DOHH2 (cell line): ENCODE data around the gene GRID2.

Experiments used
- EZH2phosphoT487 ChIP-seq: fragments of 200-600 bp; sonication (generic); IDR thresholded peaks from 2 replicates; pipeline ENCODE4 v1.6.1; 2017; ENCODE audit warnings: borderline replicate concordance, mild to moderate bottlenecking, antibody characterized with exemption, low read length, moderate library complexity, mixed read lengths
- TF ChIP-seq, protein P1 (sequence below): fragments of 200-600 bp; sonication (generic); IDR thresholded peaks from one replicate; pipeline ENCODE4 v1.5.1; 2014; ENCODE audit warnings: antibody characterized with exemption, mild to moderate bottlenecking, low read depth, low read length; ENCODE audit not compliant: poor library complexity, severe bottlenecking

DNA sequence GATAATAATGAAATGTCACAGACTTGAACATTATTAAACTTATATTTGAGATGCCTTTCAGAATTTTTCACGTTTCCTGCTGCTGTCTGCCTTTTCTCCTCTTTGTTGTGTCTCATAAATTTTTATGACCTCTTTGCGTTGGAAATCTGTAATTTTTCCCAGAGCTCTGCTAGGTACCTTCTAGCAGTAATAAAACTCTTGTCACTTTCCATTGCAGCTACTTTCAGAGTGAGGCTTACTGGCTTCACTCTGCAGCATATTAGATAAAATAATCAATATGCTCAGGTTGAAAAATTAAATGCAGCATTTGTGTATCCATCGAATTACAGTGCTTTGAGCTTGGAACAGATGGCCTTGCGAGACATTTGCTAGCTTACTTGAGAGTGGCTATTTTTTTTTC is 689.0 kb downstream of the GRID2 start:
- TF ChIP-seq, protein P1, sequence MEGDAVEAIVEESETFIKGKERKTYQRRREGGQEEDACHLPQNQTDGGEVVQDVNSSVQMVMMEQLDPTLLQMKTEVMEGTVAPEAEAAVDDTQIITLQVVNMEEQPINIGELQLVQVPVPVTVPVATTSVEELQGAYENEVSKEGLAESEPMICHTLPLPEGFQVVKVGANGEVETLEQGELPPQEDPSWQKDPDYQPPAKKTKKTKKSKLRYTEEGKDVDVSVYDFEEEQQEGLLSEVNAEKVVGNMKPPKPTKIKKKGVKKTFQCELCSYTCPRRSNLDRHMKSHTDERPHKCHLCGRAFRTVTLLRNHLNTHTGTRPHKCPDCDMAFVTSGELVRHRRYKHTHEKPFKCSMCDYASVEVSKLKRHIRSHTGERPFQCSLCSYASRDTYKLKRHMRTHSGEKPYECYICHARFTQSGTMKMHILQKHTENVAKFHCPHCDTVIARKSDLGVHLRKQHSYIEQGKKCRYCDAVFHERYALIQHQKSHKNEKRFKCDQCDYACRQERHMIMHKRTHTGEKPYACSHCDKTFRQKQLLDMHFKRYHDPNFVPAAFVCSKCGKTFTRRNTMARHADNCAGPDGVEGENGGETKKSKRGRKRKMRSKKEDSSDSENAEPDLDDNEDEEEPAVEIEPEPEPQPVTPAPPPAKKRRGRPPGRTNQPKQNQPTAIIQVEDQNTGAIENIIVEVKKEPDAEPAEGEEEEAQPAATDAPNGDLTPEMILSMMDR: no peak
- TF ChIP-seq EZH2phosphoT487: no peak
